Measurements from ENCODE around the gene RNF32.
"Not testable (repeated sequence)": the region's sequence is repeated elsewhere in the genome, so short reads cannot be mapped to it uniquely, and the experiment has no call there.

The RNF32 gene

GRCh38 chr7:156669035-156669828, 28.7 kb downstream of the RNF32 start:
- H3K4me3 ChIP-seq (ENCODE audit: low read depth, low read length) = no peak overlapping the region

DNA sequence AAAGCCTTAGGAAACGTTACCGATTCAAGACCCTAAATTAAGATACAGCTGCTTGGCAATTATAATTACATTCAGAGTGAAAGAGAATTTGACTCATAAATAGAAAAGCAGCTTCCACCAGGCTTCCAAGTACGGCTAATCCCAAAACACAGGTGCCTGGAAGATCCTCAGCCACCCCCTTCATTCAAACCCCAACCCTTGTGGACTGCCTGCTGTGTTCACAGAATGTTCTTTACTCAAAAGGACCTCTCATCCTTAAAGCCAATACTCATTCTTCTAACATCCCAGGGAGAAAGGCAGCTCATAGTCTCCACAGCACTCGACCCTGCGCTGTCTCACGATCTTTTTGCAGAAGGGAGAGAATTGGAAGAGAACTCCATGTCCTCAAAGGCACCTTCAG, 32.9 kb downstream of the RNF32 start:
- H3K4me3 ChIP-seq (ENCODE audit: low read depth, low read length) = no peak overlapping the region

GRCh38 chr7:156673902-156674301, 33.3 kb downstream of the RNF32 start:
- no peak overlapping the region for H3K4me3 ChIP-seq (ENCODE audit: low read depth, low read length)

DNA sequence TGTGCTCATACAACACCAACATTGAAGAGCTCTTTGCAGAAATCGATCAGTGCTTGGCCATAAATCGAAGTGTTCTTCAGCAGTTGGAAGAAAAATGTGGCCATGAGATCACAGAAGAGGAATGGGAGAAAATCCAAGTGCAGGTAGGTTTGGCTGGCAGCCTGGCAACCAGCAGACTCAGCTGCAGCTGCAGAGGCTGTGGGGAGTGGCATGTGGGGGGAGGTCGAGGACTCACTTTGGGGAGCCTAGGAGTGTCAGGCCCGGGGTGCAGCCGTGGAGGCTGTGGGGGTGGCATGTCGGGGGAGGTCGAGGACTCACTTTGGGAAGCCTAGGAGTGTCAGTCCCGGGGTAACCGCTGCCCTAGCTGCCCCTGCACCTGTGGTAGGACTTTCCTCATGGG, 35.1 kb downstream of the RNF32 start:
- no peak overlapping the region for H3K4me3 ChIP-seq (ENCODE audit: low read depth, low read length)

- no peak overlapping the region for H3K4me3 ChIP-seq (ENCODE audit: low read depth, low read length)
Measured at GRCh38 chr7:156676263-156676662, 35.7 kb downstream of the RNF32 start.

DNA sequence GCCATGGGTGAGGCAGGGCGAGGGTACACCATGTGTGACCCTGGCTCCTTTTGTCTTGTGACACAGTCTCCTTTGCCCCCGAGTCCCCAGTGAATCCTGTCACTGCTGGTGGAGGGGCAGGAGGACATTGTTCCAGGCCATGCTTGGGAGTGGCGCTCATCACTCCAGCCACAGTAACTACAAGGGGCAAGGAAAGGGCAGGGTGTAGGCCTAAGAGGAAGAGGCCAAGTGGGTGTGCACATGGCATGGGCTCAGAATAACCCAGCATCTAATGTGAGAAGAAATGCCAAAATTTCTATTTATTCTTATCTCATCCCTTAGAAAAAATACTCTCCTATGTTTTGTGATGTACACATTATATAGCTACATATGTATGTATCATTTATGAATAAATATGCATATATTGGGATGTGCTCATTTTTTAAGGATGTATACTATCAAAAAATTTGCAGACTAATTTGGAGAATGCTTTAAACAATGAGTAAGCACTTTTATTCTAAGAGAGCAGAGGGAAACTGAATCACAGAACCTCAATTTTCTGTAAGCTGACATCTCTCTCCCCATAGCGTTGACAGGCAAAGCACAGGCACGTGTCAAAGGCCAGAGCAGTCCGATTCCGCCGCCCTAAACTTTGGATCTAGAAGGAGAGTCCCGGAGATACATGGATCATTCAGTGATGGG, 36.9 kb downstream of the RNF32 start:
- H3K4me3 ChIP-seq (ENCODE audit: low read depth, low read length) = no peak overlapping the region

- H3K4me3 ChIP-seq (ENCODE audit: low read depth, low read length) = no peak overlapping the region
Measured at GRCh38 chr7:156680281-156680680, 39.7 kb downstream of the RNF32 start.

DNA sequence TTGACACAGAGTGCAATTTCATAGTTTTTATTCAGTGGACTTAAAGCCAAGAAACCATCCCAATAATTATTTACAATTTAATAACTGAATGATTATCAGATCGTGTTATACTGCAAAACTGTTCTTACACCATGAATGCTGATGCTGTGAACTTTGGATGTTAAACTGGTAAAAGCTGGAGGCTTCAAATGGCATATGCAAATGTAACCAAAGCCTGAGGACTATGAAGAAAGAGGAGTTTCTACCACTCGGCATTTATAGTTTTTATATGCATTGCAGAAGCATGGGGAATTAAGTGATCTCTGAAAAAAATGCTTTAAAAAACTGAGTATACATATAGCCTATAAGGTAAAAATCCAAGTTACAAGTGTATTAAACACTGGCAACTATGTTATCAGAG, 42.4 kb downstream of the RNF32 start:
- no peak overlapping the region for H3K4me3 ChIP-seq (ENCODE audit: low read depth, low read length)

DNA sequence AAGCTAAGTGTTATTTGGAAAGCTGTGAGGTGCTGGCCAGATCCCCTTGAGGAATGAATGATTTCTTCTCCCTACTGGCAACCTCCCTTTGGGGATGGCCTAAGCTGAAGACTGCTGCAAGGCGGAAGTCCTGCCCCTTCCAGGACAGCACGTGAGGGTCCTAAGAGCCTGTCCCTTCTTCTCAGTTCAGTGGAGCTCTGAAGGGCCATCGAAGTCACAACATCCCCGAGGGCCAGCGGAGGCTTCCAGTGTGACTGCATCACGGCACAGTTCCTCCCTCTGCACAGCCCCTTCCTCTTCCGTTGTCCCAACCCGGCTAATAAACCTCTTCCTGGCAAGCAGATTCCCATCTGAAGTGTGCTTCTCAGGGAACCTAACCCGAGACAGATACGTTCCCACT, 43.7 kb downstream of the RNF32 start:
- H3K4me3 ChIP-seq (ENCODE audit: low read depth, low read length) = no peak overlapping the region

GRCh38 chr7:156684661-156685060, 44.1 kb downstream of the RNF32 start:
- no peak overlapping the region for H3K4me3 ChIP-seq (ENCODE audit: low read depth, low read length)

GRCh38 chr7:156691764-156692163, 51.2 kb downstream of the RNF32 start:
- no peak overlapping the region for H3K4me3 ChIP-seq (ENCODE audit: low read depth, low read length)

DNA sequence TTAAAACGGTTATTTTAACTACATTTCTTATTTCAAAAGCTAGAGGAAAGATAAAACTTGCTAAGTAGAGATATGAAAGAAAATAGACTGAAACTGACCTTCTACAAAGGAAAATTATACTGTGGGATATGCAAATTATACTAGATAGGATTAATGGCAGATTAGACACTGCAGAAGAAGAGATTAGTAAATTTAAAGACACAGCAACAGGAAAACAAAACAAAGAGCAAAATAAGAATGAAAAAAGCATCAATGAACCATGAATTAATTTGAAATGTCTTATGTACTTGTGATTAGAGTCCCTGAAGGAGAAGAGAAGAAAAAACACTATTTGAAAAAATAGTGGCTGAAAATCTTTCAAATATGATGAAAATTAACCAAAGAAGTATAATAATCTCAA, 52.3 kb downstream of the RNF32 start:
- H3K4me3 ChIP-seq (ENCODE audit: low read depth, low read length) = no peak overlapping the region

DNA sequence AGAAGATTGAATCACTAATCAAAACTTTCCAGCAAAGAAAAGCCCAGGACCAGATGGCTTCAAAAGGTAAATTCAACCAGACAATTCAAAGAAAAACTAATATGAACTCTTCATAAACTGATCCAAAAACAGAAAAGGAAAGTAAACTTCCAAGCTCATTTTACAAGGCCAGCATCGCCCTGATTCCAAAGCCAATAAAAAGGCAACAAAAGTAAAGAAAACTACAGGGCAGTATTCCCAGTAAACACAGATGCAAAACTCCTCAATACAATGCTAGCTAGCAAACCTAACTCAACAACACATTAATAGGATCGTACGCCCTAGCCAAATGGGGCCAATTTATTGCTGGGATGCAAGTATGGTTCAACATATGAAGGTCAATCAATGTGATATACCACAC, 53.1 kb downstream of the RNF32 start:
- H3K4me3 ChIP-seq (ENCODE audit: low read depth, low read length) = no peak overlapping the region

- H3K4me3 ChIP-seq (ENCODE audit: low read depth, low read length) = not testable (repeated sequence)
Measured at GRCh38 chr7:156697283-156697682, 56.7 kb downstream of the RNF32 start.

GRCh38 chr7:156698512-156698911, 57.9 kb downstream of the RNF32 start:
- H3K4me3 ChIP-seq (ENCODE audit: low read depth, low read length) = not testable (repeated sequence)

DNA sequence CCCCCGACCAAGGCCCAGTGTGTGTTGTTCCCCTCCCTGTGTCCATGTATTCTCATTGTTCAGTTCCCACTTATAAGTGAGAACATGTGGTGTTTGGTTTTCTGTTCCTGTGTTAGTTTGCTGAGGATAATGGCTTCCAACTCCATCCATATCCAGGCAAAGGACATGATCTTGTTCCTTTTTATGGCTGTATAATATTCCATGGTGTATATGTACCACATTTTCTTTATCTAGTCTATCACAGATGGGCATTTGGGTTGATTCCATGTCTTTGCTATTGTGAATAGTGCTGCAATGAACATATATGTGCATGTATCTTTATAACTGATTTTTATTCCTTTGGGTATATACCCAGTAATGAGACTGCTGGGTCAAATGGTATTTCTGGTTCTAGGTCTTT, 61.2 kb downstream of the RNF32 start:
- not testable (repeated sequence) for H3K4me3 ChIP-seq (ENCODE audit: low read depth, low read length)

DNA sequence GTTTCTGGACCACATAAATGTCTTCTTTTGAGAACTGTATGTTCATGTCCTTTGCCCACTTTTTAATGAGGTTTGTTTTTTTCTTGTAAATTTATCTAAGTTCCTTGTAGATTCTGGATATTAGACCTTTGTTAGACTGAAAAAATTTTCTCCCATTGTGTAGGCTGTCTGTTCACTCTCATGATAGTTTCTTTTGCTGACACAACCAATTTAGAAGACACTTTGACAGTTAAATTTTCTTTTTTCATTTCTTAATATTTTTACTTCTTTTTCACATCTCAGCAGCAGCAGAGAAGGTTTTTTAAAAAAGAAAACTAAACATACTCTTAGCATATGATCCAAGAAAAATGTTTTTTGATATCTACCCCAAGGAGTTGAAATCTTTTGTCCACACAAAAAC, 61.8 kb downstream of the RNF32 start:
- no peak overlapping the region for H3K4me3 ChIP-seq (ENCODE audit: low read depth, low read length)

- H3K4me3 ChIP-seq (ENCODE audit: low read depth, low read length) = no peak overlapping the region
Measured at GRCh38 chr7:156703209-156703608, 62.6 kb downstream of the RNF32 start.

DNA sequence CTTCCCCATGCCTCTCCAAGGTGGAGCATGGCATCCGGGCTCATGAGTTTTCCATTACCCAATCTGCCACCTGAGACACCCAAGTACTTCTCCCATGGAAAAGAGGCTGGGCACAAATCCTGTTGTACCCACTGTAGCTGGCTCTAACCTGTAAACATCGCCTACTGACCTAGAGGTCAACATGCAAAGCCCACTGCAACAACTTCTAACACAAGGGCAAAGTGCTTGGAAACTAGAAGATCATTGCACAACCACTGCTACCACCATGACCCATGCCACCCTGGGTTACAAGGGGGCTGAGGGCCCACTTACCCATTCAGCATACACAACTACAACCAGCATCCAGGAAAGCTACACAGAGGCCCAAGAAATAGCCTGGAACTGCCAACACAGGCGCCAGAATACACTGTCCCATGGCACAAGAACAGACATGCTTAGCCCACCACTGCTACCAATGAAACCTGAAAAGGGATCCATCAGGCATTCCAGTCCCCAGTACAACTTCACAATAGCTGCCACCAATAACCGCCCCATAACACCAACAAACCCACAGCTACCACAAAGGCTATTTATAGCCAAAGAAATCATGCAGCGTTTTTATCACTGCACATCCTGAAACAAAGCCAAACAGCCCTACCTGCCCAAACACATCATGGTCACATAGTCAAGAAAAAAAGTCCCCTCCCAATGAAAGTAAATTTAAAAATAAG, 63.4 kb downstream of the RNF32 start:
- no peak overlapping the region for H3K4me3 ChIP-seq (ENCODE audit: low read depth, low read length)

- H3K4me3 ChIP-seq (ENCODE audit: low read depth, low read length) = no peak overlapping the region
Measured at GRCh38 chr7:156722043-156722826, 81.7 kb downstream of the RNF32 start.

- no peak overlapping the region for H3K4me3 ChIP-seq (ENCODE audit: low read depth, low read length)
Measured at GRCh38 chr7:156725073-156725472, 84.5 kb downstream of the RNF32 start.
